Erythroblast (primary cell): ENCODE results near the gene IRX4.

Experiments used
- GATA1 ChIP-seq: IDR thresholded peaks from 2 replicates; pipeline ENCODE4 v1.6.1; 2011; ENCODE audit warnings: low read depth, mild to moderate bottlenecking, control low read depth, low read length, moderate library complexity
- POLR2A ChIP-seq: IDR thresholded peaks from 2 replicates; pipeline ENCODE4 v1.6.1; 2011; ENCODE audit warnings: mild to moderate bottlenecking, low read length

DNA sequence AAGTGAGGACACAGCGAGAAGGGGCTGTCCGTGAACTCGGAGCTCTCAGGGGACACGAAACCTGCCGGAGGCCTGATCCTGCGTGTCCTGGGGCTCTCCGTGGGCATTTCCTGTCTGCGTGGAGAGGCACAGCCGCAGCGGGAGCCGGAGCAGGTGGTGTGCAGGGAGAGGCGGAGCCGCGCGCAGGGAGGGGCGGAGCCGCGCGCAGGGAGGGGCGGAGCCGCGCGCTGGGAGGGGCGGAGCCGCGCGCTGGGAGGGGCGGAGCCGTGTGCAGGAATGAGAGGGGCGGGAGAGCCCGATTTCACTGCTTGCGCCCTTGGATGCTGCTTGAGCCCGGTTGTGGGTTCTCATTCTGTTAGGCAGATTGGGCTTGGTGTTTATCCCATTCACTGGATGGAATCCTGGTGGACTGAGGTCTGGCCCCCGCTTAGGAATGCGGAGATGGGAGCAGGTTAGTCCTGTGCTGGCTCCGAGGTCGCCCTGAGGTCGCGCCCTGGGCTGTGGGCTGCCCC, 54.8 kb downstream of the IRX4 start:
- no peak for TF ChIP-seq POLR2A
- TF ChIP-seq GATA1 = no peak
